HG02970 (cell line): Measurements from ENCODE around the gene FHOD1.

Experiments
- ATAC-seq: cut with Tn5 transposase; IDR thresholded peaks from one replicate; pipeline ENCODE4 v1.9.1; 2021; ENCODE audit warnings: mild to moderate bottlenecking, moderate library complexity, moderate number of reproducible peaks; ENCODE audit not compliant: unreplicated experiment, low FRiP score

FHOD1 gene

GRCh38 chr16:67247192-67248072, at the start of gene FHOD1:
Gene FHOD1, minus strand, starts transcription at chr16:67247481. Its CDS starts 71 bp downstream, at chr16:67247410.
- peak; percentile 42 for ATAC-seq

DNA sequence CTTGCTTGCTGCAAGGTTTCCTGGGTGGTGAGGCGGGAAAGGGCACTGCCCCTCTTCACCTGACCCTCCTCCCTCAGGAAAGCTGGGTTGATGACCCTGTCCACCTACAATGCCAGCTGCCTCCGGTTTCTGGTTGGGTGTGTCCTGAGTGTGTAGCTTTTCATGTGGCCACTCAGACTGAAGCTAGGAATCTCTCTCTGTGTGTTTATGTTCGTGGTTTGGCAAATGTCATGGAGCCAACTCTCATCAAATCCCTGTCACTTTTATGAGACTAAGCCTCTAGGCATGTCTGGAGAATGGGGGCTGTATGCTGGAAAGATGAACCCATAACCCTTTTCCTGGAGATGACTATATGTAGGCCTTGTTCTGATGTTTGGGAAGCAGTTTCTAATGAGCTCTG, 49.1 kb upstream of the FHOD1 start:
- no peak for ATAC-seq

GRCh38 chr16:67294938-67295361, 47.7 kb upstream of the FHOD1 start:
- no peak for ATAC-seq

GRCh38 chr16:67294171-67294757, 47.0 kb upstream of the FHOD1 start:
- ATAC-seq: no peak

- no peak for ATAC-seq
Observed at GRCh38 chr16:67291461-67291860, 44.2 kb upstream of the FHOD1 start.

GRCh38 chr16:67287960-67288359, 40.7 kb upstream of the FHOD1 start:
- ATAC-seq: no peak

- no peak for ATAC-seq
Observed at GRCh38 chr16:67286441-67287235, 39.4 kb upstream of the FHOD1 start.

DNA sequence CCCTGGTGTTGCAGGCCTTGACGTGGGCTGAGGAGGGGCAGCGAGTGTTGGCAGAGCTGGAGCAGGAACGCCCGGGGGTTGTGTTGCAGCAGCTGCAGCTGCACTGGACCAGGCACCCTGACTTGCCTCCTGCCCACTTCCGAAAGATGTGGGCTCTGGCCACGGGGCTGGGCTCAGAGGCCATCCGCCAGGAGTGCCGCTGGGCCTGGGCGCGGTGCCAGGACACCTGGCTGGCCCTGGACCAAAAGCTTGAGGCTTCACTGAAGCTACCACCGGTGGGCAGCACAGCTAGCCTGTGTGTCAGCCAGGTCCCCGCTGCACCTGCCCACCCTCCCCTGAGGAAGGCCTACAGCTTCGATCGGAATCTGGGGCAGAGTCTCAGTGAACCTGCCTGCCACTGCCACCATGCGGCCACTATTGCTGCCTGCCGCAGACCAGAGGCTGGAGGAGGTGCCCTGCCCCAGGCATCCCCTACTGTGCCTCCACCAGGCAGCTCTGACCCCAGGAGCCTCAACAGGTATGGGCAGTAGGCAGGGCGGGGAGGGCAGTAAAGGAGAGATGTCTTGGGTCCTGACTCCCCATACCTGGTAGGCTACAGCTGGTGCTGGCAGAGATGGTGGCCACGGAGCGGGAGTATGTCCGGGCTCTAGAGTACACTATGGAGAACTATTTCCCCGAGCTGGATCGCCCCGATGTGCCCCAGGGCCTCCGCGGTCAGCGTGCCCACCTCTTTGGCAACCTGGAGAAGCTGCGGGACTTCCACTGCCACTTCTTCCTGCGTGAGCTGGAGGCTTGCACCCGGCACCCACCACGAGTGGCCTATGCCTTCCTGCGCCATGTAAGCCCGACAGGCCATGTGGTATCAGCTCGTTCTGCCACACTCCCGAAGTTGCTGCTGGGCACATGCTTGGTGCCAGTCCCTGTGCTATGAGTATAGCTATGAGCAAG, 37.7 kb upstream of the FHOD1 start:
- ATAC-seq: no peak

GRCh38 chr16:67283826-67284555, 36.7 kb upstream of the FHOD1 start:
- ATAC-seq: no peak

- ATAC-seq: no peak
Observed at GRCh38 chr16:67283039-67283825, 36.0 kb upstream of the FHOD1 start.

DNA sequence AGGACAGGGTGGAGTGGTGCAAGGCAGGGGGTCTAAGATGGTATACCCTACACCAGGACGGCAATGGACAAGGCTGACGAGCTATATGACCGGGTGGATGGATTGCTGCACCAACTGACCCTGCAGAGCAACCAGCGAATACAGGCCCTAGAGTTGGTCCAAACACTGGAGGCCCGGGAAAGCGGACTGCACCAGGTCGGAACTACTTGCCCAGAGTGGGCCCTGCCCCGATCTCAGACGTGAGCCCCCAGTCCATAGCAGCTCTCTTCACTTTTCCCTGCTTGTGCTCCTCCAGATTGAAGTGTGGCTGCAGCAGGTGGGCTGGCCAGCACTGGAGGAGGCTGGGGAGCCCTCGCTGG, 35.1 kb upstream of the FHOD1 start:
- ATAC-seq: no peak

- no peak for ATAC-seq
Observed at GRCh38 chr16:67281536-67282446, 34.5 kb upstream of the FHOD1 start.

DNA sequence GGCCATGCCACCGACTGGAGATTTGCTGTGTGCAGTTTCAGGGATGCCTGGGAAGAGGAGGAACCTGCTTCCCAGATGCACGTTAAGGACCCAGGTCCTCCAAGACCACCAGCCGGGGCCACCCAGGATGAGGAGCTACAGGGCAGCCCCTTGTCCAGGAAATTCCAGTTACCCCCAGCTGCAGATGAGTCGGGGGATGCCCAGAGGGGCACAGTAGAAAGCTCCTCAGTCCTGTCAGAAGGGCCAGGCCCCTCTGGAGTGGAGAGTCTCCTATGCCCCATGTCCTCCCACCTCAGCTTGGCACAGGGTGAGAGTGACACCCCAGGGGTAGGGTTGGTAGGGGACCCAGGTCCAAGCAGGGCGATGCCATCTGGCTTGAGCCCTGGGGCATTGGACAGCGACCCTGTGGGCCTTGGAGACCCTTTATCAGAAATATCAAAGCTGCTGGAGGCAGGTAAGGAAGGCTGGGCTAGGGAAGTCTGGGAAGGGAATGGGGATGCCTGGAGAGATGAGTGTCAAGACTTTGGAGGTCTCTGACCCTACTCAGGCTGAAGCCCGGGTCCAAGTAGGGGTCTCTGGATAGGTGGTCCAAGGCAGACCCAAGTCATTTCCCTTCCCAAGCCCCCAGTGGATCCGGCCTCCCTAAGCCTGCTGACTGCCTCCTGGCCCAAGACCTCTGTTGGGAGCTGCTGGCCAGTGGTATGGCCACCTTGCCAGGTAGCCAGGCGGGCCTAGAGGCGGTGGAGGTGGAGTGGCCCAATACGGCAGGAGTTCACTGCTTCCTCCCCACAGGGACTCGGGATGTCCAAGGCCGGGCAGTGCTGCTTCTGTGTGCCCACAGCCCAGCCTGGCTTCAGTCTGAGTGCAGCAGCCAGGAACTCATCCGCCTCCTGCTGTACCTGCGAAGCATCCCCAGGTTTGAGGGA, 33.1 kb upstream of the FHOD1 start:
- ATAC-seq: no peak

DNA sequence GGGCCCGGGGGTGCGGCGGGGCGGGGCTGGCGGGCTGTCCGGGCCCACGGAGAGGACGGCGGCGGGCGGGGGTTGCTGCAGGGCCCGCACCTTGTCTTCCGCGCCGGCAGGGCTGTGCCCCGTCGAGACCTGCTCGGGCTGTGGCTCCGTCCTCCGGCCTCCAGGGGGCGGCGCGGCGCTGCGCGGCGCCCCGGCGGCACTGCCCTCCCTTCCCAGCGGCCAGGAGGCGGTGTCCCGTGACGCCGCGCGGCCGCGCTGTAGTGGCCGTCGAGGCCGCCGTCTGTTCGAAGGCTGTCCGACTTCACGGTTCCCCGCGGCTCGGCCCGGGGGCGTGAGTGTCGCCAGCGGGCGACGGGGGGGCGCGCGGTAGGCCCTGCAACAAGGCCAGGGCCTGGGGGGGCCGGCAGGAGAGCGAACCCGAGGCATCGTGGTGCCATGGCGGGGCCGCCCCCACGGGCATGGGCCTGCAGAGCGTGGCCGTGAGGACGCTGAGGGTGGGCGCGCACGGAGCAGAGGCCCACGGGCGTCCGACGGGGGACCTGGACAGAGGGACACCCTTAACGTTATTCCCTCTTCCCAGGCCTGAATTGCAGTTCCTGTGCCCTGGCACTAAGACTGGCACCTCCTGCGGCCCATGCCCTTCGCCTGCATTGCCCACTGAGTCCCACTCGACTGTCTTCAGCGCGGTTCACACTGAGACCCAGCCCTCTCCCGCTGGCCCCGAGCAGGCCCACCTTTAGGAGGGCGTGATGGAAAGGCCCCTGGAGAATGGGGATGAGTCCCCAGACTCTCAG, 32.2 kb upstream of the FHOD1 start, which contains the start of gene PLEKHG4:
Gene PLEKHG4 (plus strand): TSS at position 237 of the 794 bp plus-strand sequence. CDS start 513 bp downstream, at position 750.
- peak; percentile 55 for ATAC-seq

- ATAC-seq: peak; percentile 17
Observed at GRCh38 chr16:67278773-67279295, 31.6 kb upstream of the FHOD1 start.
